ENCODE measurements around the gene DHPS.

DNA sequence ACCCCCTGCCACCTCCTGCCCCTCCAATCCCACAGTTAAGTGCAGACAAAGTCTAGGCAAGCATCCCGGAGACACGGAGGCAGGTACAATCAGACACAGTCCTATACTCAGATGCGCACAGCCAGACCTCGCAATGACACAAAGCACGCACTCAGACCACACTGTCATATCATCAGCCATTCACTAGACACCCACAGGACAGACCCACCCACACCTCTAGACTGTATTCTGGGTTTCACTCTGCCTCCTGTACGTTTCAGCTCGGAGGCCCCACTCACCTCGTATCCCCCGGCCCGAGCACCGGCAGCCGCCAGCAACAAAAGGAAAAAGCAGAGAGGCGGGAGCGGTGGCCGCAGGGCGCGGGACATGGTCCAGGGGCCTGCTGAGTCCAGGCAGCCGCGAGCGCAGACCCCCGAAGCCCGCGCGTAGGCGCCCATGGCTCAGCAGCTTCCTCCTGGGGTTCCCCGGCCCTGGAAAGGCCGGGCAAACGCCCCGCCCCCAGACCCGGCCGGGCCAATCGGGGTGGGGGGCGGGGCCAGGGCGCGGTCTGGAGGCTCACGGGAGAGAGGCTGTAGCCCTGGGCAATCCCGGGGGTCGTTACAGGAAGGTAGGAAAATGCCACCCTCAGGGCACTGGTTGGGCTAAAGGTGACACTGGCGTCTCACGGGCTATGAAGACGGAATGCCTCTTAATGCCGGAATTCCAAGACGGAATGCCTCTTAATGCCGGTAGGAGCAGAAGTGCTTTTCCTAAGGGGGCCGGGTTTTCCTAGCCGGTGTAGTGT is 15.2 kb downstream of the DHPS start, which contains the start of the genes MAN2B1 and WDR83:
- no peak for TF ChIP-seq CTCF (IDR thresholded peaks at IDR 0.05)
- peak; percentile 37 for TF ChIP-seq POLR2A (IDR thresholded peaks at IDR 0.05)
- peak in 2 of 3 donors; percentile 45 to 56 for TF ChIP-seq POLR2AphosphoS5 (IDR thresholded peaks at IDR 0.05)
- no peak for TF ChIP-seq EP300 (IDR thresholded peaks at IDR 0.05; ENCODE audit: low read depth)

Measured in transverse colon (tissue), 4 donors.